HCT116 (cell line): ENCODE measurements around the gene DGAT2.
A peak's percentile ranks its signal among the peaks of the same experiment; 100 is the strongest.

Experiments used
- CEBPB ChIP-seq: IDR thresholded peaks from 2 replicates; pipeline ENCODE4 v1.6.1; 2012; ENCODE audit warnings: low read depth
- CTCF ChIP-seq, 3 experiments: fragments of 200-600 bp in 1 of 3; sonication (generic) in 1 of 3; IDR thresholded peaks in 2 of 3; conservative IDR thresholded peaks in 1 of 3; 2 replicates each; pipeline ENCODE4 v1.5.1; 2012 to 2017; ENCODE audit warnings: low read depth in 2 of 3, low read length in 2 of 3, antibody characterized with exemption in 1 of 3, borderline replicate concordance in 1 of 3, control low read depth in 1 of 3, mild to moderate bottlenecking in 1 of 3, mixed read lengths in 1 of 3, mixed run types in 1 of 3, moderate library complexity in 1 of 3; ENCODE audit not compliant: insufficient read depth in 1 of 3
- ELF1 ChIP-seq: IDR thresholded peaks from 2 replicates; pipeline ENCODE4 v1.6.1; 2012; ENCODE audit warnings: low read depth, borderline replicate concordance
- POLR2A ChIP-seq: IDR thresholded peaks from 2 replicates; pipeline ENCODE4 v1.7.0; 2011; ENCODE audit warnings: borderline replicate concordance; ENCODE audit not compliant: insufficient read depth, insufficient read length; ENCODE audit errors: extremely low read depth
- SIN3A ChIP-seq: IDR thresholded peaks from 2 replicates; pipeline ENCODE4 v1.6.1; 2012; ENCODE audit warnings: low read depth
- SRF ChIP-seq: IDR thresholded peaks from 2 replicates; pipeline ENCODE4 v1.6.1; 2012; ENCODE audit warnings: low read depth

GRCh38 chr11:75740681-75741080 is 27.9 kb upstream of the DGAT2 start:
- no peak for TF ChIP-seq SIN3A
- TF ChIP-seq CTCF (IDR thresholded peaks at IDR 0.05 in 2 of 3, conservative IDR thresholded peaks at IDR 0.05 in 1 of 3; ENCODE audit: borderline replicate concordance in 1 of 3, insufficient read depth in 1 of 3, low read depth in 2 of 3, low read length in 2 of 3), result 0 out of 6 replicates have a peak, but pooled peaks of 1 of the 3 experiments have one; percentile 4
- TF ChIP-seq CEBPB, result no peak
- TF ChIP-seq SRF, result no peak
- TF ChIP-seq ELF1, result no peak
- no peak for TF ChIP-seq POLR2A
